NCI-H2196 (cell line): ENCODE measurements around the gene C1QTNF7.
A peak's percentile ranks its signal among the peaks of the same experiment; 100 is the strongest.

ENCODE experiments used
- DNase-seq: peaks from one replicate; lab custom pipeline; 2025; ENCODE audit not compliant: unreplicated experiment; lab: John Stamatoyannopoulos, UW

C1QTNF7 gene

DNA sequence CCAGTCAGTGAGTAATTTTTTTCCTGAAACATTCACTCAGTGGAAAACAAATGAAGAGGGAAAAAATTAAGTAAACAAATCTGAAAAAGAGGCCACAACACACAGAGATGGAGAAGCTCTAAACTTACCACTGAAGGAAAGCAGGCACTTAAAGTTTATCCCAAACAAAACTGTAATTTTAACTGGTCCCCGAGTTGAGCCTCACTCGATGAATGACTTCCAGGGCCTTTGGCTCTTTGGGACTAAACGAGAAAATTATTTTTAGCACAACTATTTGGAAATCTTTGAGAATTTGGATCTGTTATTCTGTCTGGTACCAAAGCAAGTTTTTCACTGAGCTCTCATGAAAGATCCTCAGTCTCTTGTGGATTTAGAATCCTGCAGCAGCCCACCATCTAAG is at the start of gene C1QTNF7:
Gene C1QTNF7 (plus strand): TSS at position 333 of the 400 bp plus-strand sequence. CDS start 7,711 bp downstream, outside the sequence.
- DNase-seq, result no peak

DNA sequence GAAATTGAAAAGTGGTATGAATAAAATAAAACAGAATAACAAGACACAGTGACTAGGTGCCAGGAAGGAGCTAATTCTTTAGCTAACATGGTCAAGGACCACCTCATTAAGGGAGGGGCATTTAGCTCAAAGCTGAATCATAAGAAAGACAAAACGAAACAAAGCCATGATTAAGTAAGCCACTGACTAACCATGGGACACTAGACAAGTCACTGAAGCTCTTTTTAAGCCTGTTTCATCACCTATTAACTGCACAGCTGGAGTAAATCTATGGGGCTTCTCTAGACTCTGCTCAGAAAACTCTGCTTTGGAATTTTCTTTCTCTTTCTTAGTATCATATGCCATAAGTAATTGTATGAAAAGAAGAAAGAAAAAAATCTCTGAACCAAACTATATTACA is 49.8 kb upstream of the C1QTNF7 start:
- DNase-seq, result no peak

GRCh38 chr4:15378493-15378892 is 49.3 kb upstream of the C1QTNF7 start:
- DNase-seq, result no peak

DNA sequence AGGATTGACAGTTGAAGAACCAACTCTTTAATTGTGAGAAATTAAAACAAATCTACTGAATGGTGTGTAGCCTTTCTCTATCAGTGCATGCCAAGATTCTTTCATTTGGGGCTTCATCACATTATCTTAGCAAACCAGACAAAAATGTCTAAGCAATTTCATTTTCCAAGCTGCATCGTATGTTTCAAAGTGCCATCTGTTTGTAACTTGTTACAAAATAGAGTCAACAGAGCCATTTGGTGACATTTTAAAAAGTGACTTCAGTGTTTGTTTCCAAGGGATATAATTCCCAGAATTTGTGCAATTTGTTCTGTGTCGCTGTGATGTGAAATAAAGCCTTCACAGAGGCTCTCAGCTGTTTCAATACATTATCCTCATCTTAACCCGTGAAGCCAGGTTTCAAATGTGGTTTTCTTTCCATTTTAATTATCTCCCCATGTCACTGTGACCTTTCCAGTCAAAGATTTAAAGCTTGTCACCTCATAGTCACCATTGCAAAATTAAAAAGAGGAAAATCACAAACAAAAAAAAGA is 46.0 kb upstream of the C1QTNF7 start:
- no peak for DNase-seq

DNA sequence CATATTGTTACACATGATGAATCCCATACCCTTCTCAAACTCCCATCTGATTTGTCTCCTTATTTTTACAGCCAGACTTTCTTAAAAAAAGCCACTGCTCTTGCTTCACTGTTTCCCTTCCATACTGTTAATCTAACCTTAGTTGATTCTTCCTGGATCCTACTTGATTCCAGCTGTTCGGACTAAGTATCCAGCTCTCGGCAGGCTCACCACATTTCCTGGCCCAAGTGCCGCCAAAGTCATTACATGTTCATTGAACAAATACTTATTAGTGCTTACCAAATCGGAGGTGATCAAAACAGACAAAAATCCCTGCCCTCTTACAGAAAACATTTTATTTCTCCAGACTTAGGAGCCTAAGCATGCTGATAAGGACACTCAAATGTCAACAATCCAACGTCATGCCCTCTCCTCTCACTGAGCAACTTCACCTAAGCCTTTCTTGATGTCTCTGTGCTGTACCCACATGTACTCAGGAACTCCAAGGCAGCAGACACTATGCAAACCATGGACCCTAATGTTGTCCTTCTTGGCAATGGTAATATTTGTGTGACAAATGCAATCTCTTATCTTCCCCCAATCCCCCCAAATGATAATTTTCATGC is 45.1 kb upstream of the C1QTNF7 start:
- no peak for DNase-seq

GRCh38 chr4:15385515-15385914 is 42.3 kb upstream of the C1QTNF7 start:
- no peak for DNase-seq

- no peak for DNase-seq
Measured at GRCh38 chr4:15385928-15386327, 41.9 kb upstream of the C1QTNF7 start.

DNA sequence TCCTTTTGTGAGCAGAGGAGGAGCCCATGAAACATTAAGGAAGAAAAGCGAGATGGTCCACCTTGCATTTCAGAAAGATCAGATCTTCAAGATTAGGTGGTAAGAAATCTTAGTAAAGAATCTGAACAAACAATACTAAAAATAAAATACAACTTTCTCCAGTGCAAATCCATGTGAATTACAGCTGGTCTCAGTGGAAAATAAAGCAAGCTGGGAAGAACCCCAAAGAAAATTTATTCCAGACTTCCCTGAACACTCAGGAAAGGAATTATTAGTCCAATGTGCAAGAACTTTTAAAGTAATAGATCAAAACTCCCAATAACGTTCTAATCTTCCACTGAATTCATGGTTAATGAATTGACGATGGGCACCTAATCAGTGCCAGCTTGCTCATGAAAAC is 37.3 kb upstream of the C1QTNF7 start:
- no peak for DNase-seq

DNA sequence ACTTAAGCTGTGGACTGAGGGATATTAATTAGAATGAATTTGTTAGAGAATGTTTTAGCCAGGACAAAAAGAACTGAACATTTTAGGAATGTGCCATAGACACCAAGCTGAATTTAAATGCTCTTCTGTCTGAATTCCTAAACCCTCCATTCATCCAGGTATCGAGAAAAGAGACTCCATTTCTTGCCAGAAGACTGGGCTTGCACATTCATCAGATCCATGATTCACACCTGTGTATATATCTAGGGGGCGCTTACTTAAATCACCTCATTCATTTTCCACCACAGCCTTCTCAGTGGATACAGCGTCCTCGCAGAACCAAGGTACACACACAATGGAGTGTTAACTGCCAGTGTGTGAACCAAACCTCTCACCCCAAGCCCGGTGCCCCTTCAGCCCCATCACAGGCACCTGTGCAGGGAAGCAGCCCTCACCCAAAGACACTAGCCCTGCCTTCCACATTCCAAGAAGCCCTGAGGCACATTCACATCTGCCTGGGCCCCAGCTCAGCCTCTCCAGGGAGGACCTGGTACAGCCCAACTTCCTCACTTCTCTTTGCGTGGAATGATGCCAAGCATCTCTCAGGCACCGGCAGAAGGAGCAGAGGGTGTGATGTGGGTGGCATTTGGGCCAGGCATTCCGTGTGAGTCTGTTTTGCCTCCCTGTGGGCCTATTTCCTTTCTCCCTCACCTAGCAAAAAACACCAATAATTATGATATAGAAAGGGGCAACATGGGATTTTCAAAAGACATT is 35.6 kb upstream of the C1QTNF7 start:
- DNase-seq, result no peak

GRCh38 chr4:15395311-15395710 is 32.5 kb upstream of the C1QTNF7 start:
- DNase-seq, result no peak

GRCh38 chr4:15396157-15396800 is 31.6 kb upstream of the C1QTNF7 start:
- peak; percentile 34 for DNase-seq

DNA sequence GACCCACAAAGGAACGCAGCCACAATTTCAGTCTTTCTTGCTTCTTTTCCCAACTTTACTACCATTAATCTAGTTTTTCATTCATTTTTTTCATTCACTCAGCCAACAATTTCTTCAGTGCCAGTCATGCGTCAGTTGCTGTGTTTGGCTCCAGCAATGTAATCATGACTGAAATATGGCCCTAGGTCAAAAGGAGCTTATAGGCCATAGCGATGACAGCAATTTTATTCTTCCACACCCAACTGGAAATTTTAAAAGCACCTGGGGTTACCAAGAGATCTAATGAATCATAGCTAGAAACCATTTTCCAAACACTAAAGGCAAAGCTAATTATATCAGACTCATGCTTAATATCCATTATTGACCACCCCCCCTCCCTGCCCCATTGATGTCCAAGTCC is 29.8 kb upstream of the C1QTNF7 start:
- no peak for DNase-seq

- no peak for DNase-seq
Measured at GRCh38 chr4:15398732-15399131, 29.1 kb upstream of the C1QTNF7 start.

GRCh38 chr4:15400226-15400625 is 27.6 kb upstream of the C1QTNF7 start:
- DNase-seq, result no peak

DNA sequence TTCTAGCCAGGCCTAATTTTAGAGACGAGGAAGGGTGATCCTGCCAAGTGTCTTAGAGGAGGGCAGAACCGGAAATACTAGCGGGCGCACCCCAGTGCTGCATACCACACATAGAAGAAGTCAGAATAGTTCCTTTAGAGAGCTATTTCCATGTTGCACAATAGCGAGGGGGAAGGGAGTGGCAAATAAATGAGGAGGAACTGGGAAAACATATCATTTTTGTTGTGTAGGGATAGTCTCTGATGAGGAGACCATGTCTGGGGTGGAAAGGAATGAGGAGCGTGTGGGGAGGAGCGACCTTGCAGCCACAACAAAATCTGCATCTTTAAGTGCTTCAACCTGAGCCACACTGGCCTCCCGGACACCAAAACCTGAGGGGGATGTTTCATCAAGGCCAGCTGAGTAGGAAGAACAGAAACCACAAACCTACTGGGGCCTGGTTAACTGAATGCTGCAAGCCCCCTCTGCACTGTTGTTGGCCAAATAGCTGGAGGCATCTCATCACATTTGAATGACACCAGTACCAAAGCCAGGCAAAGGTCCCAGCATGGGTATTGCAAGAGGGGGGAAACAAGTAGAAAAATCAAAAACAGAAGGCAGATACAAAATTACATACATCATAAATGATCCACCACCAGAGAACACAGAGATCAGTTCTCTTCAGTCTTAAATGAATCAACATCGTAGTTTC is 26.7 kb upstream of the C1QTNF7 start:
- DNase-seq, result no peak

DNA sequence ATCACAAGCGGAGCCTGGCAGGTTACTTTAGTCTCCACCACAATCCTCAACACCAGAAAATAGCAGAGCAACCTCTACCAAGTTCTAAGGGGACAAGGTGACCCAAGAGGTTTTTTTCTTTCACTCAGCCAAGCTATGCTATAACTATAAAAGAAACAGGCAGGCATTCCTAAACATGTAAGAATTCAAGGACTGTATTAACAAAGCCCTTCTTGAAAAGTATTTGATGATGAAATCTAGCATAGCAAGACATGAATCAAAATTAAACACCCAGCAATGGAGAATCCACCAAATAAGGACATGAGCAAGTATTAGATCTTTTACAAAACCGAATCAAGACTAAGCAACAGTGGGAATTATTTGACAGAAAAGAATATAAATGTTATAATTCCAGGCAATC is 25.7 kb upstream of the C1QTNF7 start:
- DNase-seq, result no peak

DNA sequence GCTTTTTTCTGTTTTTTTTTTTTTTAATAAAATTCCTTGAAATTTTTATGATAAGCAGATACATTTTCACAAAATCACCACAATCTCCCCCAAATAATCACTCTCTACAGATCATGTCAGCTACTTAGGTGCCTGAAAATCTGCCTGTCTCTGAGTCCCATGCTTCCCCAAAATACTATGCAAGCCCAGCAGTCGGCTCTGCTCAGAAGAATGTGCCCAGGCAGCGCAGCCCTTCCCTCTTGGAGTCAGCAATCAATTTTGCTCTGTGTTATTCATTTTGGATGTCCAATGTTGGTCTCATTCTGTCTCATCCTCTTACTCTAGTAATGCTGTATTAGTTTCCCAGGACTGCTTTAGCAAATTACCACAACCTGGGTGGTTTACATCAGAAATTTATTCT is 24.9 kb upstream of the C1QTNF7 start:
- no peak for DNase-seq

GRCh38 chr4:15405018-15405417 is 22.8 kb upstream of the C1QTNF7 start:
- no peak for DNase-seq

GRCh38 chr4:15410750-15411149 is 17.1 kb upstream of the C1QTNF7 start:
- no peak for DNase-seq

- no peak for DNase-seq
Measured at GRCh38 chr4:15412461-15412860, 15.4 kb upstream of the C1QTNF7 start.

DNA sequence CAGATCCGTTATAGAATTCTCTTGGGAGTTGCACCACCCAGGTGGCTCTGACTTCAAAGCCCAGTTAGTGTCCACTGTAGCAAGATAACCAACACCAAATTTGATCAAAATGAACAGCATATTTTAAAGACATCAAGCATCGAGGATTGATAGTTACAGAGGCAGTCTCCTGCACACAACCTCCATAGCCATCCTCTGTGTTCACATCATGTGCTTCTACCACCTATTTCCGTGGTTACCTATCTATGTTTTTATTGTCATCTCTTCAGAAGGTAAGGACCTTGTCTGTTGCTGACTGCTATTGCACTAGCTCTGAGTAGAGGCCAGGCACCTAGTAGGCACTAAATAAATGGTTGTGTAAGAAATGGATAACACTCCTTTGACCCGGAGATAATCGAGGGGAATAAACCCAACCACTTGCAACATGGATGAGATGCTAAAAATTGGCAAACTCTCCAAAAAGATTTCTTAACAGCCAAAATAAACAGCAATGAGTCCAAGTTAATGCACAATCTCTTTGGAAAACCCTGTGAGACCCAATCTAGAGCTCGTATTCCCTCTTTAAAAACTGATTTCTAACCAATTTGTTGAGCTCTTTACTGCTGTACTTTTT is 14.7 kb upstream of the C1QTNF7 start:
- DNase-seq, result no peak
